Spleen (tissue), 7 donors: Measurements from ENCODE around the gene ZDHHC24.

Source experiments
- CTCF ChIP-seq, 11 experiments: fragments of 200-600 bp in 7 of 11; fragments of 450-650 bp in 4 of 11; sonication (generic) in 4 of 11; IDR thresholded peaks in 8 of 11; conservative IDR thresholded peaks in 3 of 11; 1 replicate in 7 of 11; 2 replicates in 4 of 11; pipeline versions ENCODE4 v1.4.0 to v1.8.0; 2016 to 2021; ENCODE audit warnings: antibody characterized with exemption in 11 of 11, inconsistent platforms in 4 of 11, mild to moderate bottlenecking in 1 of 11
- POLR2A ChIP-seq, 3 donors: fragments of 450-650 bp; IDR thresholded peaks; one replicate each; pipeline ENCODE4 v1.5.1; 2017; ENCODE audit warnings: antibody characterized with exemption in 3 of 3, mild to moderate bottlenecking in 1 of 3
- POLR2AphosphoS5 ChIP-seq, 3 donors: sonication (generic); formaldehyde crosslinking; IDR thresholded peaks; one replicate each; pipeline ENCODE4 v1.5.1; 2017; ENCODE audit warnings: antibody characterized with exemption in 3 of 3
- donor health status: DM: no; HTN: no; CAD: no; lungs with moderate emphysema.
- donor health status: DM: no; HTN: no; CAD: no.
- donor health status: DM: no; HTN: no; CAD: no.

GRCh38 chr11:66592457-66593302 is 46.8 kb upstream of the ZDHHC24 start, which contains the start of the genes CCDC87 and CCS:
- peak; percentile 57 to 89 (median 68) for TF ChIP-seq CTCF (IDR thresholded peaks at IDR 0.05 in 8 of 11, conservative IDR thresholded peaks at IDR 0.05 in 3 of 11)
- peak; percentile 97 to 99 (median 99) for TF ChIP-seq POLR2AphosphoS5 (IDR thresholded peaks at IDR 0.05)
- TF ChIP-seq POLR2A (IDR thresholded peaks at IDR 0.05), result peak in 2 of 3 donors; percentile 72 to 92
